Left ventricle myocardium superior (tissue), 1 donor: ENCODE measurements around the gene FGR. TPM values are rescaled to one million over a fixed set of nuclear protein-coding genes. Genes with fewer than 3 reads are reported as not detected.
A peak's percentile ranks its signal among the peaks of the same experiment; 100 is the strongest.
"Not testable (repeated sequence)": the region's sequence is repeated elsewhere in the genome, so short reads cannot be mapped to it uniquely, and the experiment has no call there.

ENCODE experiments used
- ATAC-seq: fragments of 200-7000 bp; cut with Tn5 transposase; one replicate; pipeline ENCODE4 v1.9.1; 2020; ENCODE audit warnings: mild to moderate bottlenecking, moderate library complexity
- DNase-seq: peaks from one replicate; pipeline ENCODE4 v3.0.0-alpha.2; 2020
- intact Hi-C: fragments of 100-400 bp; cut with micrococcal nuclease; formaldehyde crosslinking; loops from one replicate; pipeline ENCODE4 v1.11.0; 2022
- total RNA-seq: library from RNA; stranded (reverse); fragmentation: NEBNext Ultra II Directional; extraction: Animal tissue kit (Norgen Biotek cat#: 25700); gene quantifications from one replicate; pipeline ENCODE4 v1.2.1, GENCODE V29; 2021
- donor health status: DM: no; HTN: yes; CAD: no; lungs with severe emphysema.

Gene FGR
- total RNA-seq, 1 donor from 2014 or later, result 4.7 TPM

DNA sequence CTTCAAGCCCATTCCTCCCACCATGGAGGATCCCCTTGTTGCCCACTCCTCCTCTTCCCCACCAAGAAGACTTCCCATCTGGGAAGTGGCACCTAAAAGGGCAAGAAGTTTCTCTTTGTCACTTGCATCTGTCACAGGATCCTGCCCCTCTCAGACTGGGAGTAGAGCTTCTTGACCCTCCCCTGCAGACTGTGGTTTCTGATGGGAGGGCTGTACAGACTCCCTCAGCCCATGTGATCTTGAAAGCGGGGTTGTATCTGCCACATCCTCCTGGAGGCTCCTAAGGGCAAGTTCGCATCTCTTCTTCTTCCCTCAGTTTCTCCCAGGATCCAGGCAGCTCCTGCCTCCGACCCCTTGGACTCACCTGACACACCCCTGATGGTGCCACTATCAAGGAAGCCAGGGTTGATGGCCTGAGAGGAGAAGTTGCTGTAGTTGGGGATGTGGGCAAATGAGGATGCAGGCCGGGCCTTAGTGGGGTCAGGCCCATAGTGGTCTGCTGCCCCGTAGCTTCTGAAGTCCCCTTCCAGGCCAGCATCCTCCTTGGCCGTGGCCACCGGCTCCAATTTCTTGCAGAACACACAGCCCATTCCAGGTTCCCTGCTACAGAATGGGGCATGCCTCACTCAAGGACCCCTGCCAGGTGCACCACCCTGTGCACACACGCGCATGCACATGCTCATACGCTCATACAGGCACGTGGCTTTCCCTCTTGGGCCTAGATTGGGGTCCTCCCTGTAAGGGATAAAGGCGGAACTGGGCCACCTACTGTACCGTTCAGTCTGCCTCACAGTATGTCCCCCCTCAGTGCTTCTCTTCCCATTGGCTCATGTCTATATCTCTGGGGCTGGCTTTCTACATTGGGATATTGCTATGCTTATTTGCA, 11.4 kb downstream of the FGR start:
- intact Hi-C loops, result no loop called here
- ATAC-seq, result no peak
- no peak for DNase-seq

DNA sequence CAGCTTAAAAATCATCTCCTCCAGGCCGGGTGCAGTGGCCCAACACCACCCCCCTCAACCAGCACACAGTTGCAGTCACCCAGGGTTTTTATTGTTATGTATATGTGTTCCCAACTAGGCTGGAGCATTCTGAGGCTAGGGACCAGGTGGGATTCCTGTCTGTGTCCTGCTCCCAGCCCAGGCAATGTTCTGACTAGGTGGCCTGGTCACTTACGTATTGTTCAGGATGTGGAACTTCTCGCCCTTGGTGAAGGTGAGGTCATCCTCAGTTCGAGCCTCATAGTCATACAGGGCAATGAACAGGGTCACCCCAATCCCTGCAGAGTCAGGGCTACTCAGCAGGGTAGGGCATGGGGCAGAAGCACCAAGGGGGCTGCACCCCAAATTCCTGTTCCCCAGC, 12.2 kb downstream of the FGR start:
- intact Hi-C loops, result no loop called here
- ATAC-seq (no peak), DNase-seq (no peak)

DNA sequence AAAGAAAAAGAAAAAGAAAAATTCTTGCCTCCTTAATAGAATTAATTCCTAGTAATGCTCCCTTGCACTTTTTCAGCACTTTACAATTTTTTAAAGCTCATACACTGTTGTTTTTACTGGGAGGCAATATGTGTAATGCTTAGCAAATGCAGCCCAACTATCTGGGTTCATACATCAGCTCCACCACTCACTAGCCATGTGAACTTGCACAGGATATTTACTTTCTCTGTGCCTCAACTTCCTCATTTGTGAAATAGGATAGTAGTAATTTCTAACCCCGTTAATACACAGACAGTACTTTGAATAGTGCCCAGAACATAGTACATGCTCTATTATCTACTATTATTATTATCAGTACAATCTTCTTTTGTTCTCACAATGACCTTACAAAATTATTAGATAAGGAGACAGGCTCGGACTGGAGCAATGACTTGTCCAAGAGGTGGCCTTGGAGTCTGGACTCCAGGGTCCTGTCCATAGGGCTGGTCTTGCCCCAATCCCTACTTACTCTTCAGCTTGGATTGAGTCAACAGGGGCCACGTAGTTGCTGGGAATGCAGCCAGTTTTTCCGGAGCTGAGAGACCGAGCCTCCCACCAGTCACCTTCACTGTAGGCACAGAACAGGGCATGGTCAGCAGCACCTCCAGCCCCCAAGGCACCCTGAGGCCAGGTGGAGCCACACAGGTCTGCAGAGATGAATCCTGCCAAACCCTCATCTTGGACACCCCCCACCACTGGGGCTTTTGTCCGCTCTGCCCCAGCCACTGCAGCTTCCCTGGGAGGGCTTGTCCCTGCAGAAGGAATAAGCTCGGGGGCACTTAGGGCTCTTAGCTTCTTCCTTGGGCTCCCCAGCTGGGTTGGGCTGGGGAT, 13.7 kb downstream of the FGR start:
- ATAC-seq (peak; percentile 16), DNase-seq (no peak)
- intact Hi-C loops, result no loop called here

DNA sequence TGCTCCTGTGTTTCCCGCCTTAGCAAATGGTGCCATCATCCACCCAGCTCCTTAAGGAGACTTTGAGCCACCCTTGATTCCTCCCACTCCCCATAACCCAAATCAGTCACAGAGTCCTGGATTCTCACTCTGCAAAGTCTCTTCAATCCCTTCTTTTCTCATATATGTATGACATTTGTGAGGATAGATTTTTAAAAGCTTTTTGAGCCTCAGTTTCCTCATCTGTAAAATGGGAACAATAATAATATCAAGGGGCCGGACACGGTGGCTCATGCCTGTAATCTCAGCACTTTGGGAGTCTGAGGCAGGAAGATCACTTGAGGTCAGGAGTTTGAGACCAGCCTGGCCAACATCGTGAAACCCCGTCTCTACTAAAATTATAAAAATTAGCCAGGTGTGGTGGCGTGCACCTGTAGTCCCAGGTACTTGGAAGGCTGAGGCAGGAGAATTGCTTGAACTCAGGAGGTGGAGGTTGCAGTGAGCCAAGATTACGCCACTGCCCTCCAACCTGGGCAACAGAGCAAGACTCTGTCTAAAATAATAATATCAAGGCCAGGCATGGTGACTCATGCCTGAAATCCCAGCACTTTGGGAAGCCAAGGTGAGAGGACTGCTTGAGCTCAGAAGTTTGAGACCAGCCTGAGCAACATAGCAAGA, 15.1 kb downstream of the FGR start:
- ATAC-seq, DNase-seq, intact Hi-C loops: not testable (repeated sequence)

DNA sequence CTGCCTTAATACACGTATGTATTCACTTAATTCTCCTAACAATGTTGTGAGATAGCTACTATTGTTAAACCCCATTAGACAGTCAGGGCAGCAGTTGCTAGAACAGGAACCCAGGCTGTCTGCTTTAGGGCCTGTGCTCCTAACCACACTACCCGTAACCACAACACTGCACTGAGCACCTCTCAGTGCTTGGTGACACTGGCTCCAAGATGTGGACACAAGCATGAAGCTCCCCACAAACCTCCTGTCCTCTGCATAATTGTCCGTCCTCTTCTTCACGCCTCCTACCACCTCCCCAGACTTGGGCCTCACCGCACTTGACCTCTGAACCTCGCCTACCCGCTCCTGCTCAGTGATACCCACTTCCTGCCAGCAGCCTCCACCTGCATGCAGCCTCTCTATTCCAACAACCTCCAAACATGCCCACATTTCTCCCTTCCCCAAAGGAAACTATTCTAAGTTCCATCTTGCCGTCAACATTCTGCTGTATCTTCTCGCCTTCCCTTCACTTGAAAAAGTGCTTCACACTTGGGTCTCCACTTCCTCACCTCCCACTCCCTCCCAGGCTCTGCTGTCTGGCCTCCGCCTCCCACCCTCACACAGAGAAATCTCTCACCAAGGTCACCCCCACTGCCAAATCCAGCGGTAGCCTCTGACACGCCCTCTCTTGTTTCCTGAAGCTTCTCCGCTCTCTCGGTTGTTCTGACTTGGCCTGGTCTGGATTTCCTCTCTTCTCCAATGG, 16.5 kb downstream of the FGR start:
- intact Hi-C loops, result no loop called here
- no peak for ATAC-seq

DNA sequence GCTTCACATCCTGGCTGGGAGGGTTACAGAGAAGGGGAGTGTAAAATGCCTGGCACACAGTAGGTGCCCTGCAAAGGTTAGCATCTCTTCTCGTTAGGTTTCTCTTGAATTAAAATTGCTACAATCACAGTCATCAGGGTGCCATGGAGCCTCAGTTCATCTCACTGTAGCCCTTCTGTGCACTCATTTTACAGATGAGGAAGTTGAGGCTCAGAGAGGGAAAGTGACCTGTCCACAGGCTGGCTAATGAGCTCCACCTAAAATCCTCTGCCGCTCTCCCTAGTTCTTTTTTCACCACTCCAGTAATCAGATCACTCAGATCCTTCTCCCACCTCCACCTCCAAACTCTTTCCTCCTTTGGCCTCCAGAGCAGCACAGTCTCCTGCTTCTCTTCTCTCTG, 17.6 kb downstream of the FGR start:
- intact Hi-C loops, result no loop called here
- ATAC-seq (no peak), DNase-seq (no peak)

More for the DNA sequence above, 16.5 kb downstream of the FGR start:
- no peak for DNase-seq

DNA sequence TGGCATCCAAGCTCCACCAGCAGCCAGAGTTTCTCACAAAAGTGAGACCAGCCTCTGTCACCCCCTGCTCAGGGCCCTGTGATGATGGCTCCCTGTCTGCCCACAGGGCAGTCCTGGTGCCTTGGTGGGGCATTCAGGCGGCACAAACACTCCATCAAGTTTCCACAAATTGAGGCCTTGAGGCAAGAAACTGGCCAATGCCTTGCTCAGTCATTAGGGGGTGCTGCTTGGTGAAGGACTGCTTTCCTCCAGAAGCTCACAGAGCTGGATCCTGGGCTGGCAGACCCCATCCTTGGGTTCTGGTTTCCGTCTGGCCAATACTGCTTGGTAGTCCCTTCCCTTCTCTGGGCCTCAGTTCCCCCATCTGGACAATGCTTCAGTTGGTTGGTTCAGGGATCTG, 18.5 kb downstream of the FGR start:
- intact Hi-C loops, result no loop called here
- ATAC-seq (no peak), DNase-seq (no peak)

DNA sequence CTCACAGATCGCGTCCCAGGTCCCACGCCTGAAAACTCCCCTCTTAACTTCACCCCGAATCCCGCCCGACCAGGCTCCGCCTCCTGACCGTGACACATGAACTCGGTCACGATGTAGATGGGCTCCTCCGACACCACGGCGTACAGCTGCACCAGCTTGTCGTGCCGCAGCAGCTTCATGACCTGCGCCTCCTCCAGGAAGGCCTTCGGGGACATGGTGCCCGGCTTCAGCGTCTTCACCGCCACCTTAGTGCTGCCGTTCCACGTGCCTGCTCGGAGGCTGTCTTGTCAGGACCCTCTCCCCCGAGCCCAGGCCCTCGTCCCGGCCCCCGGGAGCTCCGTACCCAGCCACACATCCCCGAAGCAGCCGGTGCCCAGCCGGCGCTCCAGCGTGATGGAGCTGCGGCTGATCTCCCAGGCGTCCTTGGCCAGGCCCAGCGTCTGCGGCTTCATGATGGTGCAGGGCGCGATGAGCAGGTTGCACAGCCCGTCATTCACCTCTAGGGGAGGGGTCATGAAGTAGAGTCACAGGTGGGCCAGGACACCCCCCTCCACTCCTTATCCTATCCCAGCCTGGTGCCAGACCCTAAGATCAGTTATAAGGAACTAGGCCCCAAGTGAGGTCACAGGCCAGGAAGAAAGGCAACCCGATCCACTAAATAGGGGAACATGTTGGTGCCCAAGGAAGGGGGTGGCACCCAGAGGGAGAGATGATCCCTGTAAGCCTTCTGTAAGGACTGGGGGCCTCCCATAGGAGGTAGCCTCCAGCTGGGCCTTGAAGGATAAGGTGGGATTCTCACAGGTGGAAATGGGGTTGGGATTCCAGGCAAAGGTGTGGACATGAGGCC, 19.4 kb downstream of the FGR start:
- intact Hi-C loops, result no loop called here
- DNase-seq (no peak), ATAC-seq (no peak)

DNA sequence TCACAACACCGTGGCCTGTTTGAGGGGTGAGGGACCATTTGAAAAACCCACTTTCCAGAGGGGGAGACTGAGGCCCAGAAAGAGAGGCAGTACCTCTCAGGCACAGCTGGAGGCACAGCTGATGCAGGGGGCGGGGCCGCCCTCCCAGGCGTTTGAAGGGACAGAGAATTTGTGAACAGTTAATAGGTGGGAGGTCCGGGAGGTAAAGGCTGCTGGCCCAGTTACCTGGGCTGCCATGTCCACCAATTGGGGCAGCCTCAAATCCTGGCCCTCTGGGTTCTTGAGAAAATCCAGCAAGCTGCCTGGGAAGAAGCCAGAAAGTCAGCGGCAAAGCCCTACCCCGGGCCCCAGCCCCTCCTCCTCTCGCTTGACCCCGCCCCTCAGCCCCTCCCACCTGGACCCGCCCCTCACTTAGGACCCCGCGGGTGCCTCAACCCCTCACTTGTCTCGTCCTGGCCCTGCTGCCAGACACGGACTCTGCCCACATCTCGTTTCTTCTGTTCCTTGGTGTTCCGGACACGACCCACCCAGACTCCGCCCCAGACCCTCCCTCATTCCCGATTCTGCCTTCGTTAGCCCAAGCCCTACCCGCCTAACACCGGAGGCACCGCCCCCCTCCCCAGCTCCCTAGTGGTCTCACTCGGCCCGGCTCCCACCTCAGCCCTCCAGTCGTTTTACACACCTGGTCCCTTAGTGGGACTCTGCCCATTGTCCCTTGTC, 20.2 kb downstream of the FGR start:
- intact Hi-C loops, result no loop called here

DNA sequence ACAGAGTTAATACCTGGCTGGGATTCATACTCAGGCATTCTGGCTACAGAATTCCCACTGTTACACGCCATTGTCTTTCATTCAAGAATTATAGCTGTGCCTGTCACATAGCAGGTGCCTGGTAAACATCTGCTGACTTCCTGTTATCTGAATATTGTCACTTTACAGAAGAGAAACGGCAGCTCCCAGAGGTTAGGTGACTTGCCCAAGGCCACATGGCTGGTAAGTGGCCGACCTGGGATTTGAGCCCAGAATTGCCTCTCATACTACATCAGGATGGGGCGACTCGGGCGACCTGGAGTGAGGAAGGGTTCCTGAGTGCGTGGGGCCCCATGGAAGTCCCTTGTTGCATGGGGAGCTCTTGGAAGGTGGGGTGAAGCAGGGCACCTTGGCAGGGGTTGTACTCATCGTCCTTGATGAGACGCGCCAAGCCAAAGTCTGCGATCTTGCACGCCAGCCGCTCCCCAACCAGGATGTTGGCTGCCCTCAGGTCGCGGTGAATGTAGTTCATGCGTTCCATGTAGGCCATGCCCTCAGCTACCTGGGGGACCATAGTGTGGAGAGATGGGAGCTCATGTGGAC, 20.9 kb downstream of the FGR start:
- DNase-seq, result no peak
- no peak for ATAC-seq
- intact Hi-C loops, result no loop called here

More for the DNA sequence above, 20.2 kb downstream of the FGR start:
- DNase-seq (no peak), ATAC-seq (no peak)

DNA sequence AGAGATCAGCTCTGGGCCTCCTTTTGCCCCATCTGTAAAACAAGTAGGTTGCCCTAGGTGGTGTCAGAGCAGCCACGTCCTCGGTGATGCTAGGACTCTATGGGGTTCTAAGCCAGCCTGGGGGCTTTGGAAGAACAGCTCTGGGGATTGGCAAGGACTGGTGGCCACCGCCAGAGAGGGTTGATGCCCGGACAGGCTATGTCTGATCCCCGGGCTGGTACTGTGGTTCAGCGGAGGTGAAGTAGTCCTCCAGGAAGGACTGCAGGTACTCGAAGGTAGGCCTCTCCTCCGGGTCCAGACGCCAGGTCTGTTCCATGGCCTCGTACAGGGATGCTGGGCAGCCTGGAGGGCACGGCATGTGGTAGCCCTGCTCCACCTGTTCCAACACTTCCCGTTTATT, 22.3 kb downstream of the FGR start:
- intact Hi-C loops, result no loop called here
- no peak for ATAC-seq
- no peak for DNase-seq

DNA sequence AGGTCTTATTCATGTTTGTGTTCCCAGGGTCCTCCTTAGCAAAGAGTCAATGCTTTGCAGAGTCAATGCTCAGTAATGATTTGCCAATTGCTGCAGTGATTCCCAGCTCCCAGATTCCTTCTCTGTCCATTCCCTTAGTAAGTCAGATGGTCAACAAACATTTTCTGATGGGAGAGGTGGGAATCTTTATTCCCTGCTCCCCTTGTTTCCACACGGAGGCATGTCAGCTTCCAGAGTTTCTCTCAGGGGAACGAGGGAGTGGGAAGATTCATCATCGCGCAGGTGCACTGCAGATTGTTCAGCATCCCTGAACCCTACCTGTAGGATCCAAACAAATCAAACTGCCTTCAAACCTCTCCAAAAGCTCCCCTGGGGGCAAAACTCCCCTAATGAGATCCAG, 23.5 kb downstream of the FGR start:
- intact Hi-C loops, result no loop called here
- DNase-seq (no peak), ATAC-seq (no peak)

DNA sequence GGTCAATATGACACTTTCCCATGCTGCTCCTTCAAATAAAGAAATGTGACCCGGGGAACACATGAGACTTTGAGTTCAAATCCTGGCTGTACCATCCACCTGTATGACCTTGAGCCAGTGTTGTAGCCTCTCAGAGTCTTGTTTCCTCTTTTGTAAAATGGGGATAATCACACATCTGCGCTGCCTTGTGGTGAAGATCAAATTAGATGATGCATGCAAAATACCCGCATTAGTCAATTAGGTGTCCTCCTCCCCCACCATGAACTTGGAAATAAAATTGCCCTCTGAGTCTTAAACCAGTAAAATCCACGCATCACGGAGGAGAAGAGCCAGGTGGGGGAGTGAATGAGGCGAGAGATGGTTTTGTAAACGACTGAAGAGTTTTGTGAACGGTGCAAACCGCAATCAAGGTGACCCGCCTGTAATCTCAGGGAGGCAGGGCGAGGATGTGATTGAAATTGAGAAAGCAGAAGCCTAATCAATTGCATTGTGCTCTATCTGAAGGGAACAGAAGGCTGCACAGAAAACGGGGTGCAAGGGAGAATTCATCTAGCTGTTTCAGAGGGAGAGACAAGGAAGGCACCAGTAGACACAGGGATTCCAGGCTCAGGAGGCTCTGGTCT, 25.3 kb downstream of the FGR start:
- intact Hi-C loops, result loop anchor here (5.0 kb wide), 2 partner anchors 53 to 307 kb away; no protein-coding TSS in a partner anchor
- no peak for ATAC-seq
- DNase-seq, result no peak

DNA sequence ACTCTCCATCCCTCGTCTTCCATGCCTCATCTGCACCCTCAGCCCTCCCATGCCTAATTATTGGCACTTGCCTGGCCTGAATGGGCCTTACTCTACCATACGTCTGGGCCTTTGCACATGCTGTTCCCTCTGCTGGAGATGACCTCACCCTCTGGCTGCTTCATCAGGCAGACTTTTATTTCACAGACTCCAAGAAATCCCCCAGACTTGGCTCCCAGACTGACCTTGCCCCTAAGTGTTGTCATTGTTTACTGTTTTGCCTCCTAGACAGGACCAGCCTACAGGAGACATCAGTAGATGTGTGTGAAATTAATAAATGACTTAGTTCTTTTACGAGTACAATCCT, 25.8 kb downstream of the FGR start:
- no peak for ATAC-seq
- no peak for DNase-seq
- intact Hi-C loops, result loop anchor here (5.0 kb wide), 2 partner anchors 53 to 307 kb away; no protein-coding TSS in a partner anchor

DNA sequence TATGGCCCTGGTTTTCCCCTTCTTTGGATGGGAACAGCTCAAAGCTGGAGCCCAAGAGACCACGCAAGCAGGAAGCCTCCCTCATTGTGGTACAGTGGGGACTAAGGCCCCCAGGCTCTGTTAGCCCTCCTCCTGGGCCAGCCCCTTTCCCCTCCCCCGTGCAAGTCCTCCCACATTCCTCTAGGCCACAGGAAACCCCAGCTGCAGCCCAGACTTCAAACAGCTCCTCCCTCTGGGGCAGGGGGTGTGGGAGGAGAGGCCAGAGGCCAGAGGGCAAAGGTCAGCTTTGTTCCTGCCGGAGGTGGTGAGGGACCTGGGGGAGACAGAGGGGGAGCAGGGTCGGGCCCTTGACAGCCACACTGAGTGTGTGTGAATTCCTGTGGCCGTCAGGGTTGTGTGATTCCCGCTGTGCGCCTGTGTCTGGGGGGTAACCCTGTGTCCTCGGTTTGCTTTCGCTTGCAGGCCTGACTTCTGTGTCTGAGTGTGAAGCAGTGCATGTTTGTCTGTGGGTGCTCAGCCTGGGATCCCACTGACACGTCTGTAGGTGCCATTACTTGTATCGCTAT, 27.7 kb downstream of the FGR start:
- no peak for DNase-seq
- ATAC-seq, result no peak
- intact Hi-C loops, result loop anchor here (5.0 kb wide), 2 partner anchors 55 to 305 kb away; no protein-coding TSS in a partner anchor

DNA sequence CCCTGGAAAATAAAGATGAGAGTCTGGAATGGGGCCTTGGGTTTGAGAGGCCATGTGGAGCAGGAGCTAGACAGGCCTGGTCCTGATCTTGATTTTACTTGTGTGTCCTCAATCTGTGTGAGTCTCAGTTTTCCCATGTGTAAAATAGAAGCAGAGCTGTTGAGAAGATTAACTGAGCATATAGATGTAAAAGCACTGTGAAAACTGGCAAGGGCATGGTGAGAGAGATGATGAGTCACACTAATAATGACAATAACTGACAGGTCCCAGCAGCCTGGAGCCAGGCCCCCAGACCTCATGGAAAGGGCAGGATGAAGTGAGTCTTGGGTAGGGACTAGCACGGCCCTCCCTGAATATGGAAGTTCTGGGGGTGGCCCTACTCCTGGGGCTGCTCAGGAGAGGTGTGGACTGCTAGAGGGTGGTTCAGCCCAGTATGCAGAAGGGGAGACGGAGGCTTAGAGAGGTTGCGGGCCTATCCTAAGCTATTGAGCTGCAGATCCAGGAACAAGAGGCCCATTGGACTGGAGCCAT, 28.2 kb downstream of the FGR start:
- ATAC-seq (no peak), DNase-seq (no peak)
- intact Hi-C loops, result loop anchor here (5.0 kb wide), 2 partner anchors 56 to 304 kb away; no protein-coding TSS in a partner anchor
